GM23248 (cell line): ENCODE results near the gene RNASE4.

Source experiments
- EZH2 ChIP-seq: fragments of 200-600 bp; sonication (generic); IDR thresholded peaks from 2 replicates; pipeline ENCODE4 v1.6.1; 2018; ENCODE audit warnings: antibody characterized with exemption, mild to moderate bottlenecking; ENCODE audit not compliant: insufficient read depth, poor library complexity, severe bottlenecking
- EZH2phosphoT487 ChIP-seq: fragments of 200-600 bp; sonication (generic); IDR thresholded peaks from 2 replicates; pipeline ENCODE4 v1.6.1; 2018; ENCODE audit warnings: antibody characterized with exemption, moderate library complexity, mild to moderate bottlenecking, low read depth; ENCODE audit not compliant: insufficient read depth

GRCh38 chr14:20748439-20748838 is 64.1 kb downstream of the RNASE4 start:
- TF ChIP-seq EZH2 (no peak), EZH2phosphoT487 (no peak)
